C4-2B (cell line): ENCODE measurements around the gene MPHOSPH9.

ENCODE experiments used
- CTCF ChIP-seq: fragments of 450-650 bp; conservative IDR thresholded peaks from 2 replicates; pipeline ENCODE4 v1.5.1; 2017; ENCODE audit warnings: mild to moderate bottlenecking
- ZFX ChIP-seq: fragments of 450-650 bp; IDR thresholded peaks from 2 replicates; pipeline ENCODE4 v1.6.1; 2017

- TF ChIP-seq CTCF (peak; percentile 64), ZFX (no peak)
Measured at GRCh38 chr12:123150744-123151456, 82.0 kb downstream of the MPHOSPH9 start, which contains the start of gene PITPNM2.
